Osteoblast (primary cell): Measurements from ENCODE around the gene BAZ2B. TPM values are rescaled to one million over a fixed set of nuclear protein-coding genes. Genes with fewer than 3 reads are reported as not detected.
A peak's percentile ranks its signal among the peaks of the same experiment; 100 is the strongest.

Experiments used
- DNase-seq: peaks from one replicate; pipeline ENCODE4 v3.0.0; 2011; ENCODE audit warnings: low spot score, mixed read lengths; ENCODE audit not compliant: insufficient read length; ENCODE audit errors: missing footprints
- H2AFZ ChIP-seq: 2 replicates; pipeline ENCODE4 v1.6.0; 2011; ENCODE audit warnings: mild to moderate bottlenecking, low read length
- H3K27ac ChIP-seq: 2 replicates; pipeline ENCODE4 v1.5.1; 2011; ENCODE audit warnings: mild to moderate bottlenecking, low read depth, low read length, moderate library complexity
- H3K27me3 ChIP-seq: 2 replicates; pipeline ENCODE4 v1.6.0; 2012; ENCODE audit warnings: mild to moderate bottlenecking, control low read depth, inconsistent platforms, low read length, moderate library complexity; ENCODE audit not compliant: insufficient read depth
- H3K36me3 ChIP-seq: 2 replicates; pipeline ENCODE4 v1.5.1; 2011; ENCODE audit warnings: mild to moderate bottlenecking, low read length, control low read depth, moderate library complexity; ENCODE audit not compliant: insufficient read depth
- H3K4me1 ChIP-seq: 2 replicates; pipeline ENCODE4 v1.5.1; 2011; ENCODE audit warnings: mild to moderate bottlenecking, low read length, control low read depth, moderate library complexity; ENCODE audit not compliant: insufficient read depth
- H3K4me2 ChIP-seq: 2 replicates; pipeline ENCODE4 v1.6.0; 2011; ENCODE audit warnings: mild to moderate bottlenecking, low read length; ENCODE audit not compliant: insufficient read depth
- H3K4me3 ChIP-seq: fragments of 200-600 bp; sonication (generic); 3 replicates; pipeline ENCODE4 v1.5.1; 2012; ENCODE audit warnings: mild to moderate bottlenecking, low read length, inconsistent platforms; ENCODE audit not compliant: insufficient read depth
- H3K79me2 ChIP-seq: 2 replicates; pipeline ENCODE4 v1.6.0; 2012; ENCODE audit warnings: mild to moderate bottlenecking, low read length, control low read depth, inconsistent platforms; ENCODE audit not compliant: insufficient read depth
- H3K9me3 ChIP-seq: 2 replicates; pipeline ENCODE4 v1.5.1; 2011; ENCODE audit warnings: low read depth, low read length, control low read depth
- H4K20me1 ChIP-seq: 2 replicates; pipeline ENCODE4 v1.6.0; 2012; ENCODE audit warnings: mild to moderate bottlenecking, low read length, control low read depth; ENCODE audit not compliant: insufficient read depth
- CTCF ChIP-seq: IDR thresholded peaks from 2 replicates; pipeline ENCODE4 v1.5.1; 2011; ENCODE audit warnings: mild to moderate bottlenecking, low read depth, low read length, moderate library complexity; ENCODE audit errors: extremely low read depth
- total RNA-seq: library from RNA; depleted of rRNA; stranded (reverse); fragments of >200 nt; gene quantifications from 2 replicates; pipeline ENCODE4 v1.2.3, GENCODE V29; 2012

BAZ2B gene
- total RNA-seq, 1 donor = 59.4 TPM

DNA sequence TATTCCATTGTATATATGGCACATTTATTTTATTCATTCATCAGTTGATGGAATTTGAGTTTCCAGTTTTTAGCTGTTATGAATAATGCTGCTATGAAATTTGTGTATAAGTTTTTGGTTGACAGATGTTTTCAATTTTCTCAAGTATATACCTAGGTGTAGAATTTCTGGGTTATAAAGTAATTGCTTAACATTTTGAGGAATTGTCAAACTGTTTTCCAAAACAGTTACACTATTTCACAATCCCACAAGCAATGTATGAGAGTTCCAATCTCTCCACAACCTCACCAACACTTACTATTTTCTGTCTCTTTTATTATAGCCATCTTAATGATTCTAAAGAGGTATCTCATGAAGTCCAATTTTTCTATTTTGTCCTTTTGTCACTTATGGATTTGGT lies 317.4 kb downstream of the BAZ2B start:
- Histone ChIP-seq H3K4me1 (no peaks in the 10 kb centered on the region), H3K9me3 (no peaks in the 10 kb centered on the region), H3K27ac (no peak overlapping the region), H4K20me1 (no peaks in the 10 kb centered on the region), H3K4me2 (no peak overlapping the region), H3K4me3 (no peak overlapping the region), H3K36me3 (no peaks in the 10 kb centered on the region), H3K79me2 (no peaks in the 10 kb centered on the region), H2AFZ (no peak overlapping the region), H3K27me3 (no peaks in the 10 kb centered on the region)
- no peak for DNase-seq
- TF ChIP-seq CTCF = no peak

DNA sequence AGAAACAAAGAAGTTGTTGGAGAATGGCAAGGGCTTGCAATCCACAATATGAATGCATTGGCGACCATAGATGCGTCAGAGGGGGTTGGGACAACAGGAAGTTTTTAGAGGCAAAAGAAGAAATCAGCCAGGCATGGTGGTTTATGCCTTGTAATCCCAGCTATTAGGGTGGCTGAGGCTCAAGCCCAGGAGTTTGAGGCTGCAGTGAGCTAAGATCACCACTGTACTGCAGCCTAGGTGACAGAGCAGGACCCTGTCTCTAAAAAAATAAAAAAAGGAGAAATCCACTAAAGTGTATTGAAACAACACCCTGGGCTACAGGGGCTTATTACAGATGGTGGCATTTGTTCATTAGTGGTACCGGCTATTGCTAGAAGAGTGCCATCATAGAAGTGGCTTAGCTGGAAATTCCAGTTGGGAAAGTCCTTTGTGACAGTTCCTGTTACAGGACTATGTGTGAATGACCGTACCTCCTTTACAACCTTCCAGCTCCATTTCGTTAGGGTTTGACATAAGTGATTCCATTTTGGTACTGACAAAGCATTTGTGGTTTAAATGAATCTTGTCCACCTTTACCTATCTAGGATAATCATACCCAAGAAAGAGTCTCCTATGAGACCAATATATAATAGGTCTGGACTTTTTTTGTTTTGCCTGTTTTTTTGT lies 319.2 kb downstream of the BAZ2B start:
- Histone ChIP-seq H3K36me3 (no peaks in the 10 kb centered on the region), H4K20me1 (no peaks in the 10 kb centered on the region), H3K27me3 (no peaks in the 10 kb centered on the region), H3K79me2 (no peaks in the 10 kb centered on the region), H3K9me3 (no peaks in the 10 kb centered on the region), H3K4me1 (no peaks in the 10 kb centered on the region), H3K4me3 (no peak overlapping the region), H2AFZ (no peak overlapping the region), H3K4me2 (no peak overlapping the region), H3K27ac (no peak overlapping the region)
- no peak for DNase-seq
- TF ChIP-seq CTCF = no peak

GRCh38 chr2:159292157-159292556 lies 324.2 kb downstream of the BAZ2B start:
- H4K20me1 ChIP-seq = no peaks in the 10 kb centered on the region
- H3K4me1 ChIP-seq = peaks cover 15% of the 10 kb centered on the region
- no peak overlapping the region for H3K4me2 ChIP-seq
- H3K27me3 ChIP-seq = no peaks in the 10 kb centered on the region
- no peak overlapping the region for H2AFZ ChIP-seq
- H3K36me3 ChIP-seq = no peaks in the 10 kb centered on the region
- TF ChIP-seq CTCF = no peak
- no peak overlapping the region for H3K4me3 ChIP-seq
- H3K27ac ChIP-seq = no peak overlapping the region
- no peaks in the 10 kb centered on the region for H3K9me3 ChIP-seq
- H3K79me2 ChIP-seq = no peaks in the 10 kb centered on the region
- no peak for DNase-seq

DNA sequence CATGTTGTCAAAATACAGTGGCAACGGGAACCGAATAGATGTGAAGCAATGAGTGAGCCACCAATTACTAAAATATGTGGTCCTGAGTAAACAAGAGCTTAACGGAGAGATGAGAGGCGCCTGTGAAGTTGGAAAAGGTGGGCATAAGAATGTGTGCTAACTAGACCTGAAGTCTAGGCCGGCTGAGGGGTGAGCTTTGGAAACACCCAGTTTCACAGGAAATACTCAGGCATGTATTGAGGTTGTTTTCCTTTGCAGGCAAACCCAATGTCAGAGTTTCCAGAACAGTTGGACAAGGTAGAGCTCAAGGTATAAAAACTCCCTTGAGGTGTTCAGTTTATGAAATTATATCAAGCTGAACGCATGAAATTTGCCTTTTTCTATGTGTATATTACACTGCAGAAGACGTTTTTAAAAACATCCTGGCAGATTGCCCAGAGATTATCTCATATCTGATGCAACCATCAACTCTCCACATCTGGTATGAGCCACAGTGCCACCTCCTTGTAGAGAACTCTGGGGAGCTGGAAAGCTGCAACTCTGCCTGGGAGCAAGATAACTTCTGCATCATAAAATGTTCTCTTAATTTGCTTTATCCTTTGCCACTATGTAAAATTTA lies 325.9 kb downstream of the BAZ2B start:
- no peaks in the 10 kb centered on the region for H3K9me3 ChIP-seq
- H3K4me1 ChIP-seq = peaks cover 22% of the 10 kb centered on the region
- H2AFZ ChIP-seq = peak overlapping the region; percentile 63
- no peaks in the 10 kb centered on the region for H3K36me3 ChIP-seq
- no peak overlapping the region for H3K4me3 ChIP-seq
- no peaks in the 10 kb centered on the region for H4K20me1 ChIP-seq
- H3K4me2 ChIP-seq = peak overlapping the region; percentile 44
- H3K79me2 ChIP-seq = peaks cover 11% of the 10 kb centered on the region
- DNase-seq = peak; percentile 94
- no peak overlapping the region for H3K27ac ChIP-seq
- H3K27me3 ChIP-seq = no peaks in the 10 kb centered on the region
- peak; percentile 15 for TF ChIP-seq CTCF
